GM20000 (cell line): ENCODE results near the gene WDR88.

Experiments used
- DNase-seq: peaks from one replicate; pipeline ENCODE4 v3.0.0; 2012; ENCODE audit warnings: low spot score
- TF ChIP-seq, protein P1 (sequence below): IDR thresholded peaks from 2 replicates; pipeline ENCODE4 v1.5.1; 2012; ENCODE audit warnings: mild to moderate bottlenecking, control low read depth; ENCODE audit errors: extremely low read depth, missing control alignments

WDR88 gene

DNA sequence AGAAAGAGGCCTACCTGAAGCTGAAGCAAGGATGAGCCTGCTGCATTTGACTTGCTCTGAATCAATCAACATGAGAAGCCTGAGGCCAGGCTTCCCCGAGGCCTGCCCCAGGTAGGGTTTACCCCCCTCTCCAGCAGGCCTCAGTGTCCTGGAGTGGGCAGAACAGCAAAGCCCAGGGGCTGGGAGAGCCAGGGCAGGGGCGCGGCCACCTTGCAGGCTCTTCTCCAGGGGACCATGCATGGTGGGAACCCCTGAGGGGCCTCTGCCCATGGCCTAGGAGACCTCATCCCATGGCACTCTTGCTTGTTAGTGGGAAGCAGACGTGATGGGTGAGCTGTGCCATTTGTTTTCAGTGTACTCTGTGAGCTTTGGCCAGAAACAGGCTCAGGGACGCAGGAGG is 42.3 kb downstream of the WDR88 start:
- TF ChIP-seq, protein P1, sequence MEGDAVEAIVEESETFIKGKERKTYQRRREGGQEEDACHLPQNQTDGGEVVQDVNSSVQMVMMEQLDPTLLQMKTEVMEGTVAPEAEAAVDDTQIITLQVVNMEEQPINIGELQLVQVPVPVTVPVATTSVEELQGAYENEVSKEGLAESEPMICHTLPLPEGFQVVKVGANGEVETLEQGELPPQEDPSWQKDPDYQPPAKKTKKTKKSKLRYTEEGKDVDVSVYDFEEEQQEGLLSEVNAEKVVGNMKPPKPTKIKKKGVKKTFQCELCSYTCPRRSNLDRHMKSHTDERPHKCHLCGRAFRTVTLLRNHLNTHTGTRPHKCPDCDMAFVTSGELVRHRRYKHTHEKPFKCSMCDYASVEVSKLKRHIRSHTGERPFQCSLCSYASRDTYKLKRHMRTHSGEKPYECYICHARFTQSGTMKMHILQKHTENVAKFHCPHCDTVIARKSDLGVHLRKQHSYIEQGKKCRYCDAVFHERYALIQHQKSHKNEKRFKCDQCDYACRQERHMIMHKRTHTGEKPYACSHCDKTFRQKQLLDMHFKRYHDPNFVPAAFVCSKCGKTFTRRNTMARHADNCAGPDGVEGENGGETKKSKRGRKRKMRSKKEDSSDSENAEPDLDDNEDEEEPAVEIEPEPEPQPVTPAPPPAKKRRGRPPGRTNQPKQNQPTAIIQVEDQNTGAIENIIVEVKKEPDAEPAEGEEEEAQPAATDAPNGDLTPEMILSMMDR: no peak
- DNase-seq: no peak

DNA sequence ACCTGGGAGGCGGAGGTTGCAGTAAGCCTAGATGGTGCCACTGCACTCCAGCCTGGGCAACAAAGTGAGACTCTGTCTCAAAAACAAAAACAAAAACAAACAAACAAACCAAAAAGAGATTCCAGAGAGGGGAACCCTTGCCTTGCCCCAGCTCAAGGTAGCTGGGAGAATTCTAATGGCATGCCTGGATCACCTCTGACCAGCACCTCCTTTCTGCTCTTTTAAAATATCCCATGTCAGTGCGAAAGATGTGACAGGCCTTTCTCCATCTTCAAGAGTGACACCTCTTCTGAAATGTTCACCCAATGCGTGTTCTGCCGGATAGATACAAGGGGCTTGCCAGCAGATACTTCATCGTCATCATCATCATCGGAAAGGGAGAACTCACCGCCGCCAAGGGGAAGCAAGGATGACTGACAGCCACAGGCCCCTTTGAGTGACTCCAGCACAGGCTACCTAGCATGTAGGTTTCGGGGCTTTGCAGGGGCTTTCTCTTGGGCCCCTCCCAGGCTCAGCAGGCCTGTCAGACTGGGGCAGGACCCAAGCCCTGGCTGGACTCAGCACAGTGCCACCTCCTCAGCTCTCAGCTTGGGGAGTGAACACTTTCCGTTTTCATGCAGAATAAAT is 43.4 kb downstream of the WDR88 start:
- DNase-seq: no peak
- TF ChIP-seq, protein P1: no peak

DNA sequence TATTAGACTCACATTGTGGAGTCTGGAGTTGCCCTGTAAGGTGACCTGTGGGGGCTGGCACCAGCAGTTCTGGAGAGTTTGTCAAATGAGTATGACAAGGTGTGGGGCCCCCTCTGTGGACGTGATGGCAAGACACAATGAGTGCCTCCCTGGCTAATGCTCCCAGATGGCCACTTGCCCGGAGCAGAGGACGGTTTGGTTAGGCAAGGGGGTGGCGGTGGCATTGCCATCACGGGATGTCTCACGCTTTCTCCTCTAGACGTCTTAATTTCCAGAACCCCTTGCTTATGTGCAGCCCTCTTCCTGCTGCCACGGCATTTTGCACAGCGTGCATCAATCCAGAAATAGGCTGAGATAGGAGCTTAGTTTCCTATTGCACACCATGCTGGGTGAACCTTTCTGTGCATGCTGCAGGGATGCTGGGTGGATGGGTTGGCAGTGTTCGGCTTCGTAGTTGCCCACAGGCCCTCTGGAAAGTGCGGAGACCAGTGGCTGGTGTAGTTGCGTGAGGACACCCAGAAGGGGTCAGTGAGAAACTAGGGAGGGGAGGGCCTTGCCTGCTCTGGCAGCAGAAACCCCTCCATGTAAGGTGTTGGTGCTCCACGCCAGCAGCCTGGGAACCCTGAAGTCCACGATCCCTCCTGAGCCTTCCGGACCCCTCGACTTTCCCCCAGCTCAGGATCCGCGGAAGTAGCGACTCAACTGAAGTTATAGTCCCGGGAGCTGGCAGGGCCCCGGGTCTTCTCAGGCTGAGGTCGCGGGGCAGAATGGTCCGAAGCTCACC is 44.2 kb downstream of the WDR88 start:
- DNase-seq: peak; percentile 38
- TF ChIP-seq, protein P1: no peak

DNA sequence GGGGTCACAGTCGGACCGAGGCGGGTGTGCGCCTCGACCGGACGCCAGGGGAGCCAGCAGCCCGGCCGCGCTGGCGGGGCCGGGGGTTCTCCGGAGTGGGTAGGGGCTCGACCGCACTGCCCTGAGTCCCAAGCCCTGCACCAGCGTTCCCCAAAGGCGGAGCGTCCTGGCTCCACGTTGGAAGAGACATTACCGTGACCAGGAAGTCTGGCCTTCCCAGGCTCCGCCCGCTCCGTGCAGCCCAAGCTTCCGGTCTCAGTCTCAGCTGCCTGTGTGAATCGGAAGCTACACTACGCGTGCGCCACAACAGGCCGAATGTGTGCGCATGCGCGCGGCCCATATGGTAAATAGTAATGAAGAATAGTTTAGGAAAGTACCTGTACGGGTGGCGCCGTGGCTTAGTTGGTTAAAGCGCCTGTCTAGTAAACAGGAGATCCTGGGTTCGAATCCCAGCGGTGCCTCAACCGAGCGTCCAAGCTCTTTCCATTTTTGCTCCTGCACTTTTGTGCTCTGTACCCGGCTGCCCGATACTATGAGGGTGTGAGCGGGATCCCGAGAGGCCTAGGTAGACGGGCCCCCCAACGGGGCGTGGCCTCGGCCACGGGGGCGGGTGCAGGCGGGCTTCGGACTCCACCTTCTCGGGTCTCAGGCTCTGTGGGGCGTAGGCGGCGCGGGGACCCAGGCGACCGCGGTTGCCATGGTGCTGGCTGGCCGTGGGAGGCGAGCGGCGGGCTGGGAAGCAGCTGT is 44.9 kb downstream of the WDR88 start:
- TF ChIP-seq, protein P1: no peak
- peak; percentile 98 for DNase-seq

DNA sequence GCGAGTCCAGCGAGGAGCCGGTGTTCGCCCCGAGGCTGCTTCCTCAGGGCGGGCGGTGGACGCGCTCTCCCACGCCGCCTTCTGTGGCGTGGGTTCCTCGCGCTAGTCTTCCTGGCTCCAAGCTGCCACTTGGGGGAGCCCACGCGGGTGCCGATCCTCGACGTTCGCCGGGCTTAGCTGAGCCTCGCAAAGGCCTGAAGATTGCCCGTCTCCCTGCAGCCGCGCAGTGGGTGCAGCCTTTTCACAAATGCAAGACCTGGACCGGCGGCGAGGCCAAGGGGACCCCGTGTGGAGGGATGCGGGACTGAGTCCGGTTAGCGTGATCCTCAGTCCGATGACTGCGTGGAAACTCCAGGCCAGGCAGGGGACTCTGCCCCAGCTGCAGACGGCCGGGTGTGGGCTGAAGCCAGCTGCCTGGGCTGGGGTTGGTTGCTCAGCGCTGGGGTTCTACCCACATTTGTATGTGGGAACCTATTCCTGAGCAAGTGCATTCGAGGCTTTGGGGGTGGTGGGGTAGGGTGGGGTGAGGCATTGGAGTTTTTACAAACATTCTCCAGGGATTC is 45.6 kb downstream of the WDR88 start:
- TF ChIP-seq, protein P1: peak; percentile 18
- DNase-seq: peak; percentile 55

DNA sequence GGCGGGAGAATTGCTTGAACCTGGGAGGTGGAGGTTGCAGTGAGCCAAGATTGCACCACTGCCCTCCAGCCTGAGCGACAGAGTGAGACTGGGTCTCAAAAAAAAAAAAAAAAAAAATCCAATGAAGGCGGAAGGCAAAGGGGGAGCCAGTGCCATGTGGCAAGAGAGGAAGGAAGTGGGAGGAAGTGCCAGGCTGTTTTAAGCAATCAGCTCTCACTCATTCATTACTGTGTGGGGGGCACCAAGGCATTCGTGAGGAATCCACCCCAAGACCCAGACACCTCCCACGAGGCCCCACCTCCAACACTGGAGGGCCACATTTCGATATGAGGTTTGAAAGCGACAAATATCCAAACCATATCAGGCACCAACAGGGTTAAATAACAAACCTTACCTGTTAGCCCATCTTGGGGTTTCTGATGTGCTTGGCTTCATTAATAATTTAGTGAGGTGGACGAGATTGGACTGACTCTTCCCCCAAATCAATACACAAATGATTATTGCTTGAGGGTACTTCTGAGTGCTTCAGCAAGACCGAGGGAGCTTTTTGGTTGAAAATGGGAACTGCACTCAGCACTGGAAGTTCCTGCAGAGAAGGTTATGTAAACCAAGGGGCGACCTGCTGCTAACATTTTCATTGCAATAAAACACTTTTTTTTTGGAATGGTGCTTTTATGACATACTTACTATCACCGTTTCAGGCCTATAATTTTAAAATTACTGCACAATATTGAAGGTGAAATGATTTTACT is 54.7 kb downstream of the WDR88 start:
- no peak for DNase-seq
- TF ChIP-seq, protein P1: no peak
